Measurements from ENCODE around the gene MRTFA.

- TF ChIP-seq EP300 (IDR thresholded peaks at IDR 0.05) (no peak), CTCF (IDR thresholded peaks at IDR 0.05) (no peak), POLR2AphosphoS5 (IDR thresholded peaks at IDR 0.05) (no peak), POLR2A (IDR thresholded peaks at IDR 0.05) (no peak)
Measured at GRCh38 chr22:40413873-40414272, 222.6 kb downstream of the MRTFA start.
